OCI-LY7 (cell line): ENCODE data around the gene STIL. TPM values are rescaled to one million over a fixed set of nuclear protein-coding genes. Genes with fewer than 3 reads are reported as not detected.

ENCODE experiments used
- BruUV-seq: library from RNA; stranded (reverse); fragments of 400-500 nt; replicated peaks from 2 replicates; lab custom pipeline; 2021; lab: Mats Ljungman, UMichigan
- CTCF ChIA-PET: fragments of 300-600 bp; sonication (Branson Sonifier 250); formaldehyde crosslinking; loops from one replicate; lab custom pipeline; 2022; ENCODE audit warnings: antibody characterized with exemption; ENCODE audit not compliant: unreplicated experiment; lab: Charles Lee
- POLR2A ChIA-PET: fragments of 300-600 bp; sonication (Branson Sonifier 250); formaldehyde crosslinking; loops from one replicate; lab custom pipeline; 2022; ENCODE audit warnings: antibody characterized with exemption; lab: Charles Lee
- DNase-seq: peaks from one replicate; pipeline ENCODE4 v3.0.0-alpha.2; 2015; ENCODE audit warnings: low spot score
- H2AFZ ChIP-seq: fragments of 200-600 bp; sonication (generic), shearing (Covaris generic); 2 replicates; pipeline ENCODE4 v1.6.1; 2014; ENCODE audit warnings: mild to moderate bottlenecking, antibody characterized with exemption, low read length, moderate library complexity
- H3K27ac ChIP-seq: fragments of 200-600 bp; sonication (generic); 2 replicates; pipeline ENCODE4 v1.5.1; 2014; ENCODE audit warnings: mixed run types, low read depth, mild to moderate bottlenecking, moderate library complexity, low read length, inconsistent platforms; ENCODE audit not compliant: poor library complexity, severe bottlenecking
- H3K36me3 ChIP-seq: fragments of 200-600 bp; sonication (generic); 2 replicates; pipeline ENCODE4 v1.6.1; 2014; ENCODE audit warnings: mild to moderate bottlenecking, antibody characterized with exemption, low read length, moderate library complexity, mixed read lengths; ENCODE audit not compliant: insufficient read depth
- H3K4me1 ChIP-seq: fragments of 200-600 bp; sonication (generic); 2 replicates; pipeline ENCODE4 v1.5.1; 2014; ENCODE audit warnings: mild to moderate bottlenecking, low read length; ENCODE audit not compliant: insufficient read depth, poor library complexity, severe bottlenecking
- H3K4me2 ChIP-seq: fragments of 200-600 bp; sonication (generic); 2 replicates; pipeline ENCODE4 v1.6.1; 2014; ENCODE audit warnings: mild to moderate bottlenecking, low read length
- H3K4me3 ChIP-seq: fragments of 200-600 bp; sonication (generic); 2 replicates; pipeline ENCODE4 v1.5.1; 2014; ENCODE audit warnings: mild to moderate bottlenecking, low read depth, low read length; ENCODE audit not compliant: poor library complexity, severe bottlenecking
- H3K79me2 ChIP-seq: fragments of 200-600 bp; sonication (generic); 2 replicates; pipeline ENCODE4 v1.6.1; 2016; ENCODE audit warnings: low read depth, mild to moderate bottlenecking, low read length, moderate library complexity, mixed read lengths; ENCODE audit not compliant: insufficient read depth
- H3K9me2 ChIP-seq: fragments of 200-600 bp; sonication (generic); 2 replicates; pipeline ENCODE4 v1.6.1; 2016; ENCODE audit warnings: mild to moderate bottlenecking, low read length, mixed read lengths; ENCODE audit not compliant: insufficient read depth
- H3K9me3 ChIP-seq: fragments of 200-600 bp; sonication (generic); 2 replicates; pipeline ENCODE4 v1.6.1; 2014; ENCODE audit warnings: mild to moderate bottlenecking, mixed run types, low read length, mixed read lengths
- H4K20me1 ChIP-seq: fragments of 200-600 bp; sonication (generic); 2 replicates; pipeline ENCODE4 v1.6.1; 2014; ENCODE audit warnings: mild to moderate bottlenecking, antibody characterized with exemption, low read length, moderate library complexity, mixed read lengths; ENCODE audit not compliant: insufficient read depth
- CTCF ChIP-seq: fragments of 200-600 bp; sonication (generic); conservative IDR thresholded peaks from 2 replicates; pipeline ENCODE4 v1.5.1; 2014; ENCODE audit warnings: mild to moderate bottlenecking, antibody characterized with exemption, low read length, moderate library complexity, mixed read lengths
- EZH2phosphoT487 ChIP-seq: fragments of 200-600 bp; sonication (generic); IDR thresholded peaks from 2 replicates; pipeline ENCODE4 v1.6.1; 2018; ENCODE audit warnings: low read depth, borderline replicate concordance, mild to moderate bottlenecking, mixed run types, antibody characterized with exemption, low read length, moderate library complexity, mixed read lengths
- intact Hi-C: fragments of 100-400 bp; cut with micrococcal nuclease; formaldehyde crosslinking; loops from one replicate; pipeline ENCODE4 v1.10.0; 2022; ENCODE audit not compliant: unreplicated experiment
- total RNA-seq, 2 experiments: library from RNA; depleted of rRNA in 1 of 2; stranded (reverse); fragments of >200 nt in 1 of 2; shearing (Covaris generic) in 1 of 2; gene quantifications; 2 replicates each; pipeline ENCODE4 v1.2.3, GENCODE V29; 2014 to 2022

The STIL gene
- total RNA-seq, 2 experiments from 2014 or later = 46.6 to 60.0 TPM

- Histone ChIP-seq H3K4me1 (no peaks in the 10 kb centered on the region), H3K4me3 (no peak overlapping the region), H3K9me2 (no peaks in the 10 kb centered on the region), H3K9me3 (no peaks in the 10 kb centered on the region), H3K36me3 (no peaks in the 10 kb centered on the region), H3K27ac (no peak overlapping the region), H2AFZ (no peak overlapping the region), H3K79me2 (no peaks in the 10 kb centered on the region), H3K4me2 (no peak overlapping the region), H4K20me1 (no peaks in the 10 kb centered on the region)
- ChIA-PET POLR2A (no interaction called here), CTCF (no interaction called here)
- no peak for TF ChIP-seq EZH2phosphoT487
- TF ChIP-seq CTCF = no peak
- DNase-seq = no peak
- intact Hi-C loops = no loop called here
- BruUV-seq = no TSS peak
These were observed 83.9 kb downstream of the STIL start for GRCh38 chr1:47229886-47230691.

- Histone ChIP-seq H3K9me3 (no peaks in the 10 kb centered on the region), H3K9me2 (no peaks in the 10 kb centered on the region), H3K36me3 (no peaks in the 10 kb centered on the region), H3K27ac (no peak overlapping the region), H3K4me2 (no peak overlapping the region), H2AFZ (no peak overlapping the region), H4K20me1 (no peaks in the 10 kb centered on the region), H3K4me1 (no peaks in the 10 kb centered on the region), H3K4me3 (no peak overlapping the region), H3K79me2 (no peaks in the 10 kb centered on the region)
- ChIA-PET CTCF (no interaction called here), POLR2A (no interaction called here)
- DNase-seq = no peak
- no TSS peak for BruUV-seq
- intact Hi-C loops = no loop called here
- TF ChIP-seq EZH2phosphoT487 (no peak), CTCF (no peak)
These were observed 84.7 kb downstream of the STIL start for GRCh38 chr1:47229031-47229885.
